PFSK-1 (cell line): ENCODE measurements around the gene RGS6.

Experiments
- POLR2AphosphoS5 ChIP-seq: IDR thresholded peaks from 2 replicates; pipeline ENCODE4 v1.6.1; 2012; ENCODE audit warnings: low read depth, mild to moderate bottlenecking, control low read depth, low read length, moderate library complexity
- TAF1 ChIP-seq: IDR thresholded peaks from 2 replicates; pipeline ENCODE4 v1.6.1; 2012; ENCODE audit warnings: low read length, control low read depth, borderline replicate concordance; ENCODE audit not compliant: insufficient read depth
- TF ChIP-seq, protein P1 (sequence below), 2 experiments: IDR thresholded peaks; 2 replicates each; pipeline versions ENCODE4 v1.6.1 to v1.8.0; 2011 to 2012; ENCODE audit warnings: low read depth in 2 of 2, low read length in 2 of 2, control low read depth in 1 of 2, inconsistent platforms in 1 of 2, mild to moderate bottlenecking in 1 of 2, moderate library complexity in 1 of 2; ENCODE audit not compliant: insufficient read depth in 1 of 2

DNA sequence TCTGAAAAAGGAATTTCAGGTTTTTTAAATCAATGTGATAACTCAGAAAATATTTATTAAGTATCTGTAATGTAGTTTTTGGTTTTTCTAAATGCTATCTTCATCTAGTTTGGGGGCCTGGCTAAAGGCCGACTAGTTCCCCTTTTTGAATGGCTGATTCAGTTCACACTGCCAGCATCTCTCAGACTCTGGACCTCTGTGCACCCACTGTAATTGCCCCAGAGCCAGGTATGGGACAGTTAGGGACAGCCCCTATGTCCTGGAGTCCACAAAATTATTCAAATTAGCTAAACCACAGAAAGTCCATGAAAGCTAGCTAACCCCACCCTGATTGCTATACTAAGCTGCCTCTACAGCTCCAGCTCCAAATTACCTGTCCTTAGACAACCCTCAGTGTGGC lies 49.1 kb upstream of the RGS6 start:
- TF ChIP-seq, protein P1, sequence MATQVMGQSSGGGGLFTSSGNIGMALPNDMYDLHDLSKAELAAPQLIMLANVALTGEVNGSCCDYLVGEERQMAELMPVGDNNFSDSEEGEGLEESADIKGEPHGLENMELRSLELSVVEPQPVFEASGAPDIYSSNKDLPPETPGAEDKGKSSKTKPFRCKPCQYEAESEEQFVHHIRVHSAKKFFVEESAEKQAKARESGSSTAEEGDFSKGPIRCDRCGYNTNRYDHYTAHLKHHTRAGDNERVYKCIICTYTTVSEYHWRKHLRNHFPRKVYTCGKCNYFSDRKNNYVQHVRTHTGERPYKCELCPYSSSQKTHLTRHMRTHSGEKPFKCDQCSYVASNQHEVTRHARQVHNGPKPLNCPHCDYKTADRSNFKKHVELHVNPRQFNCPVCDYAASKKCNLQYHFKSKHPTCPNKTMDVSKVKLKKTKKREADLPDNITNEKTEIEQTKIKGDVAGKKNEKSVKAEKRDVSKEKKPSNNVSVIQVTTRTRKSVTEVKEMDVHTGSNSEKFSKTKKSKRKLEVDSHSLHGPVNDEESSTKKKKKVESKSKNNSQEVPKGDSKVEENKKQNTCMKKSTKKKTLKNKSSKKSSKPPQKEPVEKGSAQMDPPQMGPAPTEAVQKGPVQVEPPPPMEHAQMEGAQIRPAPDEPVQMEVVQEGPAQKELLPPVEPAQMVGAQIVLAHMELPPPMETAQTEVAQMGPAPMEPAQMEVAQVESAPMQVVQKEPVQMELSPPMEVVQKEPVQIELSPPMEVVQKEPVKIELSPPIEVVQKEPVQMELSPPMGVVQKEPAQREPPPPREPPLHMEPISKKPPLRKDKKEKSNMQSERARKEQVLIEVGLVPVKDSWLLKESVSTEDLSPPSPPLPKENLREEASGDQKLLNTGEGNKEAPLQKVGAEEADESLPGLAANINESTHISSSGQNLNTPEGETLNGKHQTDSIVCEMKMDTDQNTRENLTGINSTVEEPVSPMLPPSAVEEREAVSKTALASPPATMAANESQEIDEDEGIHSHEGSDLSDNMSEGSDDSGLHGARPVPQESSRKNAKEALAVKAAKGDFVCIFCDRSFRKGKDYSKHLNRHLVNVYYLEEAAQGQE (IDR thresholded peaks at IDR 0.05; ENCODE audit: insufficient read depth in 1 of 2, low read depth in 2 of 2, low read length in 2 of 2), result no peak
- TF ChIP-seq TAF1 (no peak), POLR2AphosphoS5 (no peak)
